Dendritic cell treated with granulocyte-macrophage colony-stimulating factor and Interleukin-4, amounts not matched to agents 40 ng/mL and 50 ng/mL, for 4 days (primary cell): ENCODE data around the gene ADIG.

ENCODE experiments used
- H3K27ac Mint-ChIP-seq: one replicate; pipeline ENCODE4 v1.8.0; 2022; ENCODE audit warnings: mild to moderate bottlenecking, mixed read lengths
- H3K27me3 Mint-ChIP-seq: one replicate; pipeline ENCODE4 v1.8.0; 2022; ENCODE audit warnings: mild to moderate bottlenecking, mixed read lengths
- H3K36me3 Mint-ChIP-seq: one replicate; pipeline ENCODE4 v1.8.0; 2022; ENCODE audit warnings: low read depth, mixed read lengths
- H3K4me1 Mint-ChIP-seq: one replicate; pipeline ENCODE4 v1.8.0; 2022; ENCODE audit warnings: low read depth, mixed read lengths
- H3K4me3 Mint-ChIP-seq: one replicate; pipeline ENCODE4 v1.8.0; 2022; ENCODE audit warnings: mild to moderate bottlenecking, moderate library complexity, mixed read lengths
- H3K9me3 Mint-ChIP-seq: one replicate; pipeline ENCODE4 v1.8.0; 2022; ENCODE audit warnings: mixed read lengths
- intact Hi-C: fragments of 100-400 bp; cut with micrococcal nuclease; formaldehyde crosslinking; loops from one replicate; pipeline ENCODE4 v1.15.0; 2022

The ADIG gene

DNA sequence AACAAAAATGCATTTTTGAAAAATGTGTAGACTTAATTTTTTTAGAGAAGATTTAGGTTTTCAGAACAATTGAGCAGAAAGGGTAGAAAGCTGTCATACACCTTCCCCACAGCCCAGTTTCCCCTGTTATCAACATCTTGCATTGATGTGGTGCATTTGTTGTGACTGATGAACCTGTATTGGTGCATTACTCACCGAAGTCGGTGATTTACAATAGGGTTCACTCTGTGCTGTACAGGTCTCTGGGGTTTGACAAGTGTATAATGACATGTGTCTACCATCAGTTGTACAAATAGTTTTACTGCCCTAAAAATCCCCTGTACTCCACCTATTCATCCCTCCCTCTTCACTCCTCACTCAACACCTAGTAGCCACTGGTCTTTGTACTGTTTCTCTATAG lies 23.8 kb upstream of the ADIG start:
- no peaks in the 10 kb centered on the region for H3K27me3 Mint-ChIP-seq
- H3K9me3 Mint-ChIP-seq: no peaks in the 10 kb centered on the region
- H3K36me3 Mint-ChIP-seq: peaks cover 57% of the 10 kb centered on the region
- no peak overlapping the region for H3K27ac Mint-ChIP-seq
- intact Hi-C loops: no loop called here
- no peaks in the 10 kb centered on the region for H3K4me1 Mint-ChIP-seq
- H3K4me3 Mint-ChIP-seq: no peak overlapping the region

DNA sequence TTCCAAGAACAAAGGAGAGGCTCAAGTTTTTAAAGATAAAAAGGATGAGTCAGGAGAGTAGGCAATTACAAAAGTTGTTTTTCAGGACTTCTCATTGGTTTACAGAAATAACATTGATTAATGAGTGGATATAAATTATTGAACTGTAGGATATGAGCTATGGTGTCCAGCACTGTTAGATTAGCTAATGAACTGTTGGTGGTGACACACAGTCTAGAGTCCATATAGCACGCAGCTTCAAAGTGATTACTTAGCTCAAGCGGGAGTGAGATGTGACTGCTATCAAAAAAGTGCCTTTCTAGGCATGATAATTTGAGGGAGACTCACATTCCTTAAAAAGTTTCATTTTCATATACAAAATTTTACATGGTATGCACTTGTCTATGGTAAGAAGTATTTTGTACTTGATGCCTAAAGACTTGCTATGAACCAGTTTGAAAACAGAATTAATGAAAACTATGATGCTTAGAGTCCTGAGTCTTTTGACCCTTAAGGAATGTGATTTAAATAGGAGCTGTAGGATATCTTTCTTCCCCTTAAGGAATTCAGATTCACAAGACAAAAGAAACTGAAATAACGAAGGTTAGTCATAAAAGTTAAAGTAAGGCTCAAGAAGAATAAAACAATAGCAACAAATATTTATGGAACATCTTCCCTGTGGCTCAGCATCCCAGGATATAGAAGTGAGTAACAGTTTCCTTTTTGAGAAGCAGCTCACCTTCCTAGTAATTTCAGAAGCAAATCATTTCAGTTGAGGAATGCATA lies 22.2 kb upstream of the ADIG start:
- Mint-ChIP-seq H3K36me3 (peaks cover 69% of the 10 kb centered on the region), H3K4me1 (no peaks in the 10 kb centered on the region), H3K27ac (no peak overlapping the region), H3K4me3 (no peak overlapping the region), H3K27me3 (no peaks in the 10 kb centered on the region), H3K9me3 (no peaks in the 10 kb centered on the region)
- intact Hi-C loops: no loop called here

DNA sequence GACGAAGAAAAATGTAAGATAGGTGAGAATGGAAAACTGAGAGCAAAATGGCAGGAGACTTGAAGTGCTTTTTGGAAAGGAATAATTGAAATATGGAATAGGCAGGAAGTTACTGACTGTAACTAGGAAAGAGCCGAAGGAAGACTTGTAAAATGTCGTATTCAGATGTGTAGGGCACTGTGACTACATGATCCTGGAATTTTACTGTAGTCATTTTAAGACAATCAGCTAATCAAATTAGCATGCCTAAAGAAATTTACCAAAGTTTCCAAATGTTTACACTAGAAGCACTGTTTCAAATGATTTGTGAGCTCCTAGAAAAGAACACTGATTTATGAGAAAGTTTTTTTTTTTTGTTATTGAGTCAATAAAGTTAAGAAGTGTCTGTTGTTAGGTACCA lies 21.2 kb upstream of the ADIG start:
- Mint-ChIP-seq H3K36me3 (peaks cover 77% of the 10 kb centered on the region), H3K27ac (no peak overlapping the region), H3K4me1 (no peaks in the 10 kb centered on the region), H3K4me3 (no peak overlapping the region), H3K9me3 (no peaks in the 10 kb centered on the region), H3K27me3 (no peaks in the 10 kb centered on the region)
- intact Hi-C loops: no loop called here

DNA sequence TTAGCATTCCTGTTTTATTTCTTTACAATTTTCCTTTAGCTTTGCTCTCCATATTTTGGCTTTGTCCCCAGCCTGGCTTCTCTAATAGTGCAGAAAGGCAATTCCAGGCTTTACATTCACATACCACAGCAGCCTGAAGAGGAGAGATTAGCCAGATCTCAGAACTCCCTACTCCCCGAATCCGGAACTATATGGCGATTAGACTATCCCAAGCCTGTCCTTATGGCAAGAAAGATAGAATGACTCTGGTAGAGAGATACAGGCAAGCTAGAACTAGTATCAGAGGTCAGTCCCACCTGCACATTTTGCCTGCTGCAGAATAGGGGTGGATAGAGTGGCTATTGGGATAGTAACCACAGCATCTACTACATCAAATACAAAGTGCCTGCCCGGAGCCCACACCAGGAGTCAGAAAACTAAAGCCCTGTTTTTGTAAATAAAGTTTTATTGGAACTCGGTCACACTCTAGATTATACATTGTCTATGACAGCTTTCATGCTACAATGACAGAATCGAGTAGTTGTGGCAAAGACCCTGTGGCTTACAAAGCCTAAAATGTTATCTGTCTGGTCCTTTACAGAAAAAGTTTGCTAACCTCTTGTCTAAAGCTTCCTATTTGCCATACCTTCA lies 17.1 kb upstream of the ADIG start:
- H3K27me3 Mint-ChIP-seq: no peaks in the 10 kb centered on the region
- H3K4me3 Mint-ChIP-seq: no peak overlapping the region
- peaks cover 5% of the 10 kb centered on the region for H3K4me1 Mint-ChIP-seq
- intact Hi-C loops: no loop called here
- peaks cover 90% of the 10 kb centered on the region for H3K36me3 Mint-ChIP-seq
- no peak overlapping the region for H3K27ac Mint-ChIP-seq
- no peaks in the 10 kb centered on the region for H3K9me3 Mint-ChIP-seq

DNA sequence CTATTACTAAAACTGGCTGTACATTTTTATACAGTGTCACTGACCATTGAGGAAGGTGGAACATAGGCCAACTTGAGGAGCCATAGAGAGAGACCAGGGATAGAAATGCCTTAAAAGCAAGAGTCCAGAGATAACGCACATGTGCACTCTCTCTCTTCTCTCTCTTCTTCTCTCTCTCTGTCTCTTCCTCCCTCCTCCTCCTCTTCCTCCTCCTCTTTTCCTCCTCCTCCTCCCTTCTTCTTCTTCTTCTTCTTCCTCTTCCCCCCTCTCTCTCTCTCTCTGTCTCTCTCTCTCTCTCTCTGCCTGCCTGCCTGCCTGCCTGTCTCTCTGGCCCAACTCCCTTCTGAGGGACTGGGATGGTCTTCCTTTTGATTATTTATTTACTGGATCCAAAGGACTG lies 16.3 kb upstream of the ADIG start:
- H3K9me3 Mint-ChIP-seq: no peaks in the 10 kb centered on the region
- no peak overlapping the region for H3K4me3 Mint-ChIP-seq
- H3K27ac Mint-ChIP-seq: no peak overlapping the region
- H3K36me3 Mint-ChIP-seq: peaks cover 84% of the 10 kb centered on the region
- H3K4me1 Mint-ChIP-seq: peaks cover 12% of the 10 kb centered on the region
- H3K27me3 Mint-ChIP-seq: no peaks in the 10 kb centered on the region
- intact Hi-C loops: no loop called here

DNA sequence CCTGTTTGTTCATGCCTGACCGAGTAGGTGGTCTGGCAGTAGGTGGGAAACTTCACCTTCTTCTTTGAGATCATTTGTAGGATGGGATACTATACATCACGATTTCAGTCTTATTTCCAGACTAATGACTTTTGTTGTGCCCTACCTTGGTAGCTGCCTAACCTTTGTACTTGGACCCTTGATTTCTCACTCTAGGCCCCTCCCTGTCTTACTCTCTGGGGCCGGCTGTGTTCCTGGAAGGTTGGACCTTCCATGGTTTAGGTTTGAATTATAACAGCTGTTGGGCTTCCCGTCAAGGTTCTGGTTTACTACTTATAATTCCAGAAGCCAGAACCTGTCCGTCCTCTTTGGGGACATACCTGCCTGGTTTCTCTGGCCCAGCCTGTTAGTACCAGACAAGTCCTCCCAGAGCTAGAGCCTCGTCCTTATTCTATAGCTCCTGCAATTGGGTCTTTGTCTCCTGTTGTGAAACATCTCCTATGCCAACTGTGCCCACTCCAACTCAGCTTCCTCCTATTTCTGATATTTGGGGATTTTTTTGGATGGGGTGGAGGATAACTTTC lies 14.9 kb upstream of the ADIG start:
- no peak overlapping the region for H3K27ac Mint-ChIP-seq

DNA sequence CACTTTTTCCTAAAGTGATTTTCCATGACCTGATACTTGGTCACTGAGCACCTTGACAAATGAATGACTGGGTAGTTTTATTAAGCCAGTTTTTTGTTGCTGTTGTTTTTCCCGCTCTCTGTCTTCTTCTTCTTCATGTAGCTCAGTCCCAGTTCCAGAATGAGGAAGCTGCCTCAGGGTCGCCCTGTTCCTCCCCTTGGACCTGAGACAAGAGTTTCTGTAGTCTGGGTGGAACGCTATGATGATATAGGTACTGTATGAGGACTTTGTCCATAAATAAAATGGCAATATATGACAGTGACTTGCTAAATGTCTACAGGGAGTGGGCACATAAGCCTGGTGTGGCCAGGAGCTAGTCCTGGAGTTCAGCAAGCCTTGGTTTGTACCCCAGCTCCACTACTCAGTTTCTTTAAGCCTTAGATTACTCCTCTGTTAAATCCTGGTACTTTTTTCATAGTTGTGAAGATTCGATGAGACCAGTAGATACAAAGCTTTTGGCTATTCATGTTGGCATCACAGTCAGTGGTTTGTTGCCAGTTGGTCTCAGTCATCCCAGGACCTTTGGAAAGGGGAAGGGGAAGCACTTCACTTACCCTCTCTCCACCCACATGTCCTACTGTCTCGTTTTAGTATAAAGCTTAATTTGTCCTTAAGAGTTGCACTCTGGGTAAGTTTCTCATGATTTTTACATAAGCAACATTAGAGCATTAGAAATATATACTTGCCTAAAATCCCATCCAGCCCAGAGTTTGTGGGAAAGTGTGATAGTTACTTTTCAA lies 11.1 kb upstream of the ADIG start:
- Mint-ChIP-seq H3K4me3 (peak overlapping the region; percentile 21), H3K36me3 (peaks cover 62% of the 10 kb centered on the region), H3K9me3 (no peaks in the 10 kb centered on the region), H3K27me3 (no peaks in the 10 kb centered on the region), H3K4me1 (peaks cover 26% of the 10 kb centered on the region), H3K27ac (peak overlapping the region; percentile 84)
- intact Hi-C loops: no loop called here

More for the DNA sequence above, 14.9 kb upstream of the ADIG start:
- peaks cover 19% of the 10 kb centered on the region for H3K4me1 Mint-ChIP-seq
- intact Hi-C loops: no loop called here
- no peaks in the 10 kb centered on the region for H3K27me3 Mint-ChIP-seq
- peaks cover 76% of the 10 kb centered on the region for H3K36me3 Mint-ChIP-seq
- H3K9me3 Mint-ChIP-seq: no peaks in the 10 kb centered on the region
- H3K4me3 Mint-ChIP-seq: no peak overlapping the region

DNA sequence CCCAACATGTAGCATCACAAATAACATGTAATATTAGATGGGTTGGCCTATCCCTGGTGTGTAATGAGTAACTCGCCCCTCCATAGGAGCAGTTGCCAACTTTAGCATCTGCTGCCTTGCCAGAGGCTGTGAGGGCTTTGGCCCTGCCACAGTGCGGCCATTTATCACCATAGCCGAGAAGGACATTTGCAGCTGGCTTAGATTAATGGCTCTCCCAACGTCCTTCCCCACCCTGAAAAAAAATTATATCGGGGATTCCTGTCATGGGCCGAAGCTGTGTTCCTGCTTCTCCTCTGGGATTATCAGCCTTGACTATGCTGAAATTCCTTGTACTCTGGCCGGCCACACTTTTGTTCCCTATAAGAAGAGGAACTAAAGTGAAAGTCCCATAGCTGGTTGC lies 7.6 kb upstream of the ADIG start:
- peaks cover 62% of the 10 kb centered on the region for H3K36me3 Mint-ChIP-seq
- H3K9me3 Mint-ChIP-seq: no peaks in the 10 kb centered on the region
- no peaks in the 10 kb centered on the region for H3K27me3 Mint-ChIP-seq
- no peak overlapping the region for H3K4me3 Mint-ChIP-seq
- intact Hi-C loops: no loop called here
- no peak overlapping the region for H3K27ac Mint-ChIP-seq
- H3K4me1 Mint-ChIP-seq: peaks cover 26% of the 10 kb centered on the region

DNA sequence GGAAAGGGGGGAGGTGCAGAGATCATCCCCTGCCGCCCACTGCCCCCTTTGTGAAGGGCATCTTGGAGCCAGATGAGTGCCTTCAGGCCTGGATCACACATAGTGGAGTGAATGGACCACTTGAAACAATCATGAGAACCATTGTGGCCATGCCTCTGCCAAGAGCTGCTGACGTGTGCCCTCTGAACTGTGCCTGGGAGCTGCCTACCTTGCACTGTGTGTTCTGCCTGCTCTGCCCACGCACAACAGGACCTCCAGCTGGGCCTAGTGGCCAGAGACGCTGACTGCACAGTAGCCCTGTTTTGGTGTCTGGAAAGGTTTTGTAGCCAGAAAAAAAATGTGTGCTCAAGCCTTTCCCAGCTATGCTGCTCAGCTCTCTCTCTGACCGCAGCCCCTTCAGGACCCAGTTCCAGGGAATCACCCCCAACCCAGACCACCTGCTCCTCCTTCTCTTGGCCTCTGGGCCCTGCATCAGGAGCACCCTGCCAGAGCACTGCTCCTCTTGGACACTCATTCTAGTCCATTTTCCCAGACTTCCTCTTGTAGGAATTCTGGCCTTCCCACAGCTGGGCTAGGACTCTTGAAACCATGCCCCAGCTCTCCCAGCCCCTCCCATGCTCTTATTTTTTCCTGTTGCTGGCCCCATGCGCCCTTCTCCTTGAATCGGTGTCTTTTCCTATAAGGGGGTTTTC lies 1.6 kb upstream of the ADIG start:
- H3K4me3 Mint-ChIP-seq: no peak overlapping the region
- intact Hi-C loops: no loop called here
- peaks cover 7% of the 10 kb centered on the region for H3K27me3 Mint-ChIP-seq
- H3K9me3 Mint-ChIP-seq: no peaks in the 10 kb centered on the region
- H3K27ac Mint-ChIP-seq: no peak overlapping the region
- peaks cover 39% of the 10 kb centered on the region for H3K36me3 Mint-ChIP-seq
- H3K4me1 Mint-ChIP-seq: no peaks in the 10 kb centered on the region

DNA sequence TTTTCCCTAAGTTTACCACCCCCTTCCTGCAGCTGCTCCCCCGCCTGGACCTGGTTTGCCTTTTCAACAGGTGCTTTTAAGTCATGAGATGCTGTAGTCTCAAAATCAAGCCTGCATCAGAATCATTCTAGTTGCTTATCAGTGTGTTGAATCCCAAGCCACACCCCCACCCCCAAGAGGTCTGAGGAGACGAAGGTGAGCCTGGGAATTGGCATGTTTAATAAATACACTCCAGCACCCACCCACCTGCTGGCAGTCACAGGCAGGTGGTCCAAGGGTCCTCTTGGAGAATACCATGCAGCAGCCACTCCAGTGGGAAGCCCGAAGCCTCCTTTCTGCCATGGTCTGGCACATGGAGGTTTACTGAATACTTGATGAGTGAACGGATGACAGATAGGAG lies 1.1 kb upstream of the ADIG start:
- Mint-ChIP-seq H3K27me3 (peaks cover 7% of the 10 kb centered on the region), H3K27ac (no peak overlapping the region), H3K4me1 (no peaks in the 10 kb centered on the region), H3K36me3 (peaks cover 34% of the 10 kb centered on the region), H3K4me3 (no peak overlapping the region), H3K9me3 (no peaks in the 10 kb centered on the region)
- intact Hi-C loops: no loop called here

DNA sequence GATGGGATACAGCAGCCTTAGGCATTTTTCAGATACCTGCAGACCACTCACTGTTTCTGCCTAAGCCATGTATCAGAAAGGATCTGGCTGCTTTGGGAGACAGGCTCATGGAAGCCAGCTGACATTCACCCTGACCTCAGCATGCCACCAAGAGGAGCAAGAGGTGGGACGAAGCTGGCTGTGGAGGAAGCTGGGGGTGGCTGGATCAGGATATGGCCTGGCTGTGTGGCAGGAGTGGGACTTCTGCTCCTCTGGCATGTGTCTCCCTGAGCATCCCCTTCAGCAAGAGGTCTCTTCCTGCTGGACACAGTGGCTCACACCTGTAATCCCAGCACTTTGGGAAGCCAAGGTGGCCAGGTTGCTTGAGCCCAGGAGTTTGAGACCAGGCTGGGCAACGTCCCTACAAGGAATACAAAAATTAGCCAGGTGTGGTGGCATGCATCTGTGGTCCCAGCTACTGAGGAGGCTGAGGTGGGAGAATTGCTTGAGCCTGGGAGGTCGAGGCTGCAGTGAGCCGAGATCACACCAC lies 897 bp downstream of the ADIG start:
- intact Hi-C loops: no loop called here
- H3K36me3 Mint-ChIP-seq: peaks cover 14% of the 10 kb centered on the region
- H3K4me1 Mint-ChIP-seq: no peaks in the 10 kb centered on the region
- peaks cover 7% of the 10 kb centered on the region for H3K27me3 Mint-ChIP-seq
- H3K4me3 Mint-ChIP-seq: no peak overlapping the region
- no peaks in the 10 kb centered on the region for H3K9me3 Mint-ChIP-seq
- no peak overlapping the region for H3K27ac Mint-ChIP-seq

DNA sequence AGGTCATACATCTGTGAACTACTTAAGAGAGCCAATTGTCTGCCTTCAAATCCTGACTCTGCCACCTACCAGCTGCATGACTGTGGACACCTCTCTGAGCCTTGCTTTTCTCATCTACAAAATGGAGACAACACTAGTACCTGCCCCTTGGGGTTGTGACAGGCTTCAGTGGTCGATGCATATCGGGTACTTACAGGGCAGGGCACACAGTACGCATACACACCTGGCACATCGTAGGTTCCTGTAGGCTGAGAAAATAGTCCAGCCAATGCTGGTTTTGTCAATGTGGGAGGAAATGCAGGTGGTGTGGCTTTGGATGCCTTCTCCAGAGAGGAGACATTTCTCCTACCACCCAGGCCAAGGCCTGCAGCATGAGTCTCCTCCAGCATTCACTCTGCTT lies 2.3 kb downstream of the ADIG start:
- H3K36me3 Mint-ChIP-seq: no peaks in the 10 kb centered on the region
- H3K4me3 Mint-ChIP-seq: no peak overlapping the region
- intact Hi-C loops: no loop called here
- no peak overlapping the region for H3K27ac Mint-ChIP-seq
- peaks cover 7% of the 10 kb centered on the region for H3K27me3 Mint-ChIP-seq
- H3K4me1 Mint-ChIP-seq: no peaks in the 10 kb centered on the region
- no peaks in the 10 kb centered on the region for H3K9me3 Mint-ChIP-seq

DNA sequence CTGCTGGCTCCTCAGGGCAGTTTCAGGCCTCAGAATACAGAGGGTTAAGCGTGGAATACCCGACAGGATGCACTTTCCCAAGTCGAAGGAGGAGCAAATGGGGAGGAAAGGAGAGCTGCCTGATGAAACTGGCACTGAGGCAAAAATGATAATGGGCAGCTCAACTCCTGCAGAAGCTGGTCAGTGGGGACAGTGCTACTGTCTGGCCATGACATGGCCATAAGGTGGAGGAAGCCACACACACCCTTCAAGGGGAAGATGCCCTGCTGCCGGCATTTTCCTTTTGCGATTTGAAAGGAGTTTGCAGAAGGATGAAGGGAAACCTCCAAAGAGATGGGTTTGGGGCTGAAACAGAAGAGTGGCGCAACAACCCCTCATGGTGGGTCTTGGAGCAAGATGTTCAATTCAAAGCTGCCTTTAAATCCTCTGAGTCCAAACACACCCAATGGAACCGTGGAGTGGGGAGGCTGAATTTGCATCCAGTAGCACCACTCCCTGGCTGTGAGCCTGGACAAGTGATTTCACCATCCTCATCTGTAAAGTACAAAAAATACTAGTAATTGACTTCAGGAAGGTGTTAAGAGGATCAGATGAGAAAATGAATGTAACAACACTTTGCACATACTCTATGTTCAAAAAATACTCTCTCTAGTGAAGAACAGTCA lies 3.2 kb downstream of the ADIG start:
- Mint-ChIP-seq H3K27me3 (peaks cover 7% of the 10 kb centered on the region), H3K27ac (no peak overlapping the region), H3K36me3 (no peaks in the 10 kb centered on the region), H3K9me3 (no peaks in the 10 kb centered on the region), H3K4me3 (no peak overlapping the region), H3K4me1 (no peaks in the 10 kb centered on the region)
- intact Hi-C loops: no loop called here
